Panc1 (cell line): ENCODE data around the gene MAMLD1. TPM values are rescaled to one million over a fixed set of nuclear protein-coding genes. Genes with fewer than 3 reads are reported as not detected.

Source experiments
- ATAC-seq: fragments of 200-7000 bp; cut with Tn5 transposase; 2 replicates; pipeline ENCODE4 v1.9.1; 2020; ENCODE audit warnings: mild to moderate bottlenecking, moderate library complexity
- BruUV-seq: library from RNA; stranded (reverse); fragments of 400-500 nt; replicated peaks from 2 replicates; lab custom pipeline; 2021; lab: Mats Ljungman, UMichigan
- CTCF ChIA-PET: fragments of 300-600 bp; sonication (Branson Sonifier 250); formaldehyde crosslinking; loops from one replicate; lab custom pipeline; 2022; ENCODE audit warnings: antibody characterized with exemption; lab: Charles Lee
- POLR2A ChIA-PET: fragments of 300-600 bp; sonication (Branson Sonifier 250); formaldehyde crosslinking; loops from one replicate; lab custom pipeline; 2022; ENCODE audit warnings: antibody characterized with exemption; lab: Charles Lee
- DNase-seq: peaks from one replicate; pipeline ENCODE4 v3.0.0-alpha.2; 2010; ENCODE audit warnings: low read depth, low spot score
- H3K27ac ChIP-seq: 2 replicates; pipeline ENCODE4 v1.5.1; 2011; ENCODE audit warnings: mild to moderate bottlenecking, low read length, inconsistent platforms
- H3K27me3 ChIP-seq: fragments of 200-500 bp; sonication (Bioruptor generic); 2 replicates; pipeline ENCODE4 v1.6.0; 2014; ENCODE audit warnings: low read length, inconsistent platforms; ENCODE audit not compliant: control insufficient read depth, insufficient read depth
- H3K36me3 ChIP-seq: fragments of 200-500 bp; sonication (Bioruptor generic); 2 replicates; pipeline ENCODE4 v1.5.1; 2014; ENCODE audit warnings: inconsistent platforms, mild to moderate bottlenecking, low read length, moderate library complexity; ENCODE audit not compliant: control insufficient read depth, insufficient read depth
- H3K4me1 ChIP-seq: 2 replicates; pipeline ENCODE4 v1.5.1; 2011; ENCODE audit warnings: inconsistent platforms, mild to moderate bottlenecking, low read length, moderate library complexity; ENCODE audit not compliant: control insufficient read depth, insufficient read depth
- H3K4me3 ChIP-seq, 2 experiments: 2 replicates each; pipeline ENCODE4 v1.5.1; 2011 to 2012; ENCODE audit warnings: low read depth in 2 of 2, low read length in 2 of 2, mild to moderate bottlenecking in 2 of 2, inconsistent platforms in 1 of 2, moderate library complexity in 1 of 2
- H3K9me3 ChIP-seq: fragments of 200-500 bp; sonication (Bioruptor generic); 2 replicates; pipeline ENCODE4 v1.5.1; 2014; ENCODE audit warnings: low read depth, mild to moderate bottlenecking, inconsistent platforms, low read length, moderate library complexity; ENCODE audit not compliant: control insufficient read depth, insufficient read depth
- CTCF ChIP-seq: fragments of 450-650 bp; IDR thresholded peaks from 2 replicates; pipeline ENCODE4 v1.5.1; 2017; ENCODE audit warnings: mild to moderate bottlenecking
- POLR2AphosphoS5 ChIP-seq: IDR thresholded peaks from 2 replicates; pipeline ENCODE4 v1.6.1; 2012; ENCODE audit warnings: mild to moderate bottlenecking, low read depth, low read length, moderate library complexity
- REST ChIP-seq, 2 experiments: IDR thresholded peaks; 2 replicates each; pipeline ENCODE4 v1.6.1; 2011 to 2012; ENCODE audit warnings: low read depth in 2 of 2, control low read depth in 1 of 2, low read length in 1 of 2, mild to moderate bottlenecking in 1 of 2, moderate library complexity in 1 of 2; ENCODE audit not compliant: insufficient read depth in 1 of 2
- SIN3A ChIP-seq: IDR thresholded peaks from 2 replicates; pipeline ENCODE4 v1.6.1; 2012; ENCODE audit warnings: low read depth, mild to moderate bottlenecking, low read length, moderate library complexity, borderline replicate concordance; ENCODE audit not compliant: insufficient read depth
- TCF7L2 ChIP-seq: IDR thresholded peaks from 2 replicates; pipeline ENCODE4 v1.6.1; 2011; ENCODE audit warnings: mild to moderate bottlenecking, low read depth, low read length, inconsistent platforms
- in situ Hi-C: cut with HindIII; loops from 2 replicates; pipeline ENCODE4 v1.10.0; 2016; ENCODE audit warnings: low sequenced_read_pairs, low pct_unique_long_range_greater_than_20kb
- intact Hi-C: fragments of 100-400 bp; cut with micrococcal nuclease; formaldehyde crosslinking; loops from one replicate; pipeline ENCODE4 v1.10.0; 2022; ENCODE audit not compliant: unreplicated experiment
- total RNA-seq: library from RNA; stranded (reverse); gene quantifications from one replicate; pipeline ENCODE4 v1.2.1, GENCODE V29; 2021; ENCODE audit not compliant: unreplicated experiment

MAMLD1 gene
- total RNA-seq, 1 experiment from 2014 or later = 2.1 TPM

- Histone ChIP-seq H3K27ac (no peak overlapping the region), H3K36me3 (no peaks in the 10 kb centered on the region), H3K4me1 (no peaks in the 10 kb centered on the region), H3K27me3 (no peaks in the 10 kb centered on the region), H3K9me3 (no peaks in the 10 kb centered on the region), H3K4me3 (no peak overlapping the region)
- ChIA-PET POLR2A (no interaction called here), CTCF (no interaction called here)
- no TSS peak for BruUV-seq
- in situ Hi-C loops (no loop called here), intact Hi-C loops (no loop called here)
- no peak for DNase-seq
- TF ChIP-seq TCF7L2 (no peak), POLR2AphosphoS5 (no peak), REST (IDR thresholded peaks at IDR 0.05; ENCODE audit: insufficient read depth in 1 of 2, low read depth in 2 of 2, low read length in 1 of 2) (no peak), CTCF (no peak), SIN3A (no peak)
- ATAC-seq = no peak
These were observed 93.3 kb downstream of the MAMLD1 start for GRCh38 chrX:150456466-150456865.

GRCh38 chrX:150456941-150457340, 93.8 kb downstream of the MAMLD1 start:
- ChIA-PET CTCF (no interaction called here), POLR2A (no interaction called here)
- Histone ChIP-seq H3K9me3 (no peaks in the 10 kb centered on the region), H3K27me3 (no peaks in the 10 kb centered on the region), H3K4me1 (no peaks in the 10 kb centered on the region), H3K27ac (no peak overlapping the region), H3K4me3 (no peak overlapping the region), H3K36me3 (no peaks in the 10 kb centered on the region)
- DNase-seq (no peak), ATAC-seq (no peak)
- in situ Hi-C loops = no loop called here
- intact Hi-C loops = no loop called here
- BruUV-seq = no TSS peak
- TF ChIP-seq POLR2AphosphoS5 (no peak), SIN3A (no peak), REST (IDR thresholded peaks at IDR 0.05; ENCODE audit: insufficient read depth in 1 of 2, low read depth in 2 of 2, low read length in 1 of 2) (no peak), TCF7L2 (no peak)
